A673 (cell line): Measurements from ENCODE around the gene IL10RB. TPM values are rescaled to one million over a fixed set of nuclear protein-coding genes. Genes with fewer than 3 reads are reported as not detected.
"Not testable (repeated sequence)": the region's sequence is repeated elsewhere in the genome, so short reads cannot be mapped to it uniquely, and the experiment has no call there.

Experiments
- BruUV-seq: library from RNA; stranded (reverse); fragments of 400-500 nt; replicated peaks from 2 replicates; lab custom pipeline; 2021; lab: Mats Ljungman, UMichigan
- CTCF ChIA-PET: fragments of 300-600 bp; sonication (Branson Sonifier 250); formaldehyde crosslinking; loops from one replicate; lab custom pipeline; 2022; ENCODE audit warnings: antibody characterized with exemption; lab: Charles Lee
- POLR2A ChIA-PET: fragments of 300-600 bp; sonication (Branson Sonifier 250); formaldehyde crosslinking; loops from one replicate; lab custom pipeline; 2022; ENCODE audit warnings: antibody characterized with exemption; ENCODE audit not compliant: low non-redundant PET; lab: Charles Lee
- DNase-seq: peaks from one replicate; pipeline ENCODE4 v3.0.0-alpha.2; 2015; ENCODE audit warnings: low spot score
- H3K27ac ChIP-seq: fragments of 200-600 bp; sonication (generic); 2 replicates; pipeline ENCODE4 v1.5.1; 2016; ENCODE audit warnings: mixed run types, low read depth, mild to moderate bottlenecking, mixed read lengths, antibody characterized with exemption, low read length; ENCODE audit not compliant: poor library complexity, severe bottlenecking
- H3K27me3 ChIP-seq: fragments of 200-600 bp; sonication (generic); replicated peaks from 2 replicates; pipeline ENCODE4 v1.6.1; 2017; ENCODE audit warnings: mixed run types, low read depth, mild to moderate bottlenecking, mixed read lengths, antibody characterized with exemption, low read length; ENCODE audit not compliant: insufficient read depth, poor library complexity
- H3K36me3 ChIP-seq: fragments of 200-600 bp; sonication (generic); 2 replicates; pipeline ENCODE4 v1.6.1; 2016; ENCODE audit warnings: mixed run types, mild to moderate bottlenecking, mixed read lengths, antibody characterized with exemption, low read length; ENCODE audit not compliant: insufficient read depth, poor library complexity, severe bottlenecking
- H3K4me1 ChIP-seq: fragments of 200-600 bp; sonication (generic); 2 replicates; pipeline ENCODE4 v1.6.1; 2017; ENCODE audit warnings: mixed run types, mild to moderate bottlenecking, mixed read lengths, antibody characterized with exemption, low read length; ENCODE audit not compliant: insufficient read depth, poor library complexity, severe bottlenecking
- H3K4me3 ChIP-seq: fragments of 200-600 bp; sonication (generic); 2 replicates; pipeline ENCODE4 v1.5.1; 2016; ENCODE audit warnings: low read depth, mixed run types, mild to moderate bottlenecking, mixed read lengths, low read length; ENCODE audit not compliant: poor library complexity, severe bottlenecking
- H3K9me3 ChIP-seq: fragments of 200-600 bp; sonication (generic); 2 replicates; pipeline ENCODE4 v1.6.1; 2016; ENCODE audit warnings: mixed run types, low read depth, mild to moderate bottlenecking, mixed read lengths, antibody characterized with exemption, low read length; ENCODE audit not compliant: poor library complexity, severe bottlenecking
- CTCF ChIP-seq: fragments of 300-800, 200-600 bp; sonication (generic); conservative IDR thresholded peaks from 2 replicates; pipeline ENCODE4 v1.5.1; 2017; ENCODE audit warnings: low read depth, mild to moderate bottlenecking, antibody characterized with exemption, low read length, moderate library complexity, mixed read lengths
- EZH2 ChIP-seq: fragments of 200-600 bp; sonication (generic); IDR thresholded peaks from 2 replicates; pipeline ENCODE4 v1.6.1; 2017; ENCODE audit warnings: borderline replicate concordance, low read depth, mild to moderate bottlenecking, mixed read lengths, antibody characterized with exemption, low read length; ENCODE audit not compliant: poor library complexity, severe bottlenecking
- intact Hi-C: fragments of 100-400 bp; cut with micrococcal nuclease; formaldehyde crosslinking; loops from one replicate; pipeline ENCODE4 v1.10.0; 2022; ENCODE audit not compliant: unreplicated experiment
- total RNA-seq: library from RNA; stranded (reverse); gene quantifications from 2 replicates; pipeline ENCODE4 v1.2.3, GENCODE V29; 2021

The IL10RB gene
- total RNA-seq, 1 experiment from 2014 or later, result 11.1 TPM

DNA sequence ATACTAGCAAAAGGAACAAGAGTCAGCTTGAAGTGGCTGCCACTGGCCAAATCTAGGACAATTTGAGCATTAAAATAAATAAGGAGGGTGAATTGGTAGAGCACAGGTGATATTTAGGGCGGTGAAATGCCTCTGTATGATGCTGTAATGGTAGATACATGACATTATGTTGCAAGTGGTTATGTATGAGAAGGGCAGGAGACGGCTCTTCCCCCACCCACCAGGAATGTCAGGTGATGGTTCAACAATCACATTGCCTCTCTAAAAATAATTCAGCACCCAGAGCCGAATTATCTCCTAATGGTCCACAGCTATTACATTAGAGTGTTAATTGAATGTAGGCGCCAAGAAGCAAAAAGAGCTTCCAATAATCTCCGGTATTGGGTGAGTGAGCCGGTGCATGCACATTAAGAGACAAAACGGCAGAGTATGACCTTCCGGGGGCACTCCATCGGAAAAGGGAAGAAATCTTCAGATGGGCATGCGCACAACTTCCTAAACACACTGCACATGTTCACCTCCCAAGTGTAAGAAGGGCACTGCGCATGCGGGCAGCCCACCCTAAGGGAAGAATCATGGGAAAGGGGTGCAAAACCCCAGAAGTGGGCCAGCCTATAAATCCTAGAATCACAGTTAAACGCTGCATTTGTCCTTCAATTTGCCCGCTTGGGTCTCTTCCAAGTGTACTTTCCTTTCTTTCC is 51.8 kb downstream of the IL10RB start:
- BruUV-seq, result no TSS peak
- CTCF ChIA-PET, result no interaction called here
- no peak for DNase-seq
- POLR2A ChIA-PET, result no interaction called here
- intact Hi-C loops, result no loop called here
- Histone ChIP-seq H3K27ac (no peak overlapping the region), H3K4me1 (no peaks in the 10 kb centered on the region), H3K4me3 (no peak overlapping the region), H3K36me3 (no peaks in the 10 kb centered on the region), H3K27me3 (no peaks in the 10 kb centered on the region), H3K9me3 (no peaks in the 10 kb centered on the region)
- TF ChIP-seq CTCF (no peak), EZH2 (no peak)

DNA sequence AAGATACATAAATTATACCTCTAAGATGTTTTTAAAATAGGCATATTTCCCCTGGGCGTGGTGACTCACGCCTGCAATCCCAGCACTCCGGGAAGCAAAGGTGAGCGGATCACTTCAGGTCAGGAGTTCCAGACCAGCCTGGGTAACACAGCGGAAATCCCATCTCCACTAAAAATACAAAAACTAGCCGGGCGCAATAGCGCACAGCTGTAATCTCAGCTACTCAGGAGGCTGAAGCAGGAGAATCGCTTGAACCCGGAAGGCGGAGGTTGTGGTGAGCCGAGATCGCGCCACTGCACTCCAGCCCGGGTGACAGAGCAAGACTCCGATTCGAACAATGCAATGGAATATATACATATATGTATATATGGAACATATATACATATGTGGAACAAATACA is 54.8 kb downstream of the IL10RB start:
- H3K27me3 ChIP-seq, H3K27ac ChIP-seq, BruUV-seq, H3K4me1 ChIP-seq, H3K4me3 ChIP-seq, H3K9me3 ChIP-seq, intact Hi-C loops, POLR2A ChIA-PET, H3K36me3 ChIP-seq, DNase-seq, CTCF ChIA-PET: not testable (repeated sequence)

DNA sequence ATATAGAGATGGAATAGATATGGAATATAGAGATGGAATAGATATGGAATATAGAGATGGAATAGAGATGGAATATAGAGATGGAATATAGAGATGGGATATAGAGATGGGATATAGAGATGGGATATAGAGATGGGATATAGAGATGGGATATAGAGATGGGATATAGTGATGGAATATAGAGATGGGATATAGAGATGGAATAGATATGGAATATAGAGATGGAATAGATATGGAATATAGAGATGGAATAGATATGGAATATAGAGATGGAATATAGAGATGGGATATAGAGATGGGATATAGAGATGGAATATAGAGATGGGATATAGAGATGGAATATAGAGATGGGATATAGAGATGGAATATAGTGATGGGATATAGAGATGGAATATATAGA is 57.4 kb downstream of the IL10RB start:
- H3K4me3 ChIP-seq, result peak overlapping the region; percentile 78
- DNase-seq, H3K27me3 ChIP-seq, CTCF ChIA-PET, BruUV-seq, intact Hi-C loops, H3K4me1 ChIP-seq, H3K27ac ChIP-seq, H3K36me3 ChIP-seq, H3K9me3 ChIP-seq, POLR2A ChIA-PET: not testable (repeated sequence)

GRCh38 chr21:33324291-33325221 is 58.4 kb downstream of the IL10RB start, which contains the start of gene IFNAR1:
Gene IFNAR1 (plus strand): TSS chr21:33324970. CDS start chr21:33325056, 86 bp downstream.
- Histone ChIP-seq H3K9me3 (no peaks in the 10 kb centered on the region), H3K4me3 (peak within 1 kb of the TSS; percentile 78), H3K4me1 (no peaks in the 10 kb centered on the region), H3K27me3 (no peaks in the 10 kb centered on the region), H3K27ac (peak within 1 kb of the TSS; percentile 90), H3K36me3 (no peaks in the 10 kb centered on the region)
- CTCF ChIA-PET, result interaction anchor here (0.5 to 1.1 kb wide), 5 partner anchors 37 to 276 kb away, joined by 3 to 6 read pairs (median 4); no protein-coding TSS in a partner anchor
- DNase-seq, result peak; percentile 99
- intact Hi-C loops, result no loop called here
- no peak for TF ChIP-seq EZH2
- TF ChIP-seq CTCF, result no peak
- POLR2A ChIA-PET, result interaction anchor here (0.5 kb wide), 1 partner anchor 850 kb away, joined by 9 read pairs; no protein-coding TSS in a partner anchor
- no TSS peak for BruUV-seq
